HCT116 (cell line): ENCODE results near the gene PRKX. TPM values are rescaled to one million over a fixed set of nuclear protein-coding genes. Genes with fewer than 3 reads are reported as not detected.

Experiments
- ATAC-seq: fragments of 200-7000 bp; cut with Tn5 transposase; 2 replicates; pipeline ENCODE4 v1.9.1; 2020; ENCODE audit warnings: mild to moderate bottlenecking, moderate library complexity
- BruUV-seq: library from RNA; stranded (reverse); fragments of 400-500 nt; replicated peaks from 2 replicates; lab custom pipeline; 2021; lab: Mats Ljungman, UMichigan
- CTCF ChIA-PET: fragments of 300-600 bp; sonication (Branson Sonifier 250); formaldehyde crosslinking; loops from one replicate; lab custom pipeline; 2021; ENCODE audit warnings: antibody characterized with exemption; lab: Charles Lee
- POLR2A ChIA-PET: fragments of 300-600, 350-600 bp; sonication (Branson Sonifier 250); formaldehyde crosslinking; loops from one replicate; lab custom pipeline; 2021; ENCODE audit warnings: antibody characterized with exemption; lab: Charles Lee
- RAD21 ChIA-PET, 2 experiments: fragments of 300-600 bp; sonication (Branson Sonifier 250); formaldehyde crosslinking; loops; one replicate each; lab custom pipeline; 2023; ENCODE audit warnings: low total read pairs in 2 of 2; ENCODE audit not compliant: uncharacterized antibody in 2 of 2, unreplicated experiment in 2 of 2, low non-redundant PET in 1 of 2; lab: Charles Lee
- DNase-seq: peaks from one replicate; pipeline ENCODE4 v3.0.0-alpha.2; 2010; ENCODE audit warnings: low read depth, low spot score
- H2AFZ ChIP-seq: fragments of 200-600 bp; shearing (Covaris generic), sonication (generic); 2 replicates; pipeline ENCODE4 v1.6.1; 2017; ENCODE audit warnings: low read depth, mixed run types, mixed read lengths, antibody characterized with exemption, low read length; ENCODE audit not compliant: poor library complexity, severe bottlenecking
- H3K27ac ChIP-seq: 2 replicates; pipeline ENCODE4 v1.5.1; 2012; ENCODE audit warnings: low read depth, low read length
- H3K27me3 ChIP-seq: fragments of 200-600 bp; sonication (generic); 2 replicates; pipeline ENCODE4 v1.6.1; 2016; ENCODE audit warnings: mixed run types, low read length, mixed read lengths; ENCODE audit not compliant: insufficient read depth
- H3K36me3 ChIP-seq, 2 experiments: fragments of 200-500 bp in 1 of 2; fragments of 200-600 bp in 1 of 2; sonication (Bioruptor generic) in 1 of 2; sonication (generic) in 1 of 2; 2 replicates each; pipeline versions ENCODE4 v1.5.1 to v1.6.1; 2014 to 2016; ENCODE audit warnings: low read length in 2 of 2, inconsistent platforms in 1 of 2, mixed read lengths in 1 of 2, mixed run types in 1 of 2; ENCODE audit not compliant: insufficient read depth in 2 of 2, control insufficient read depth in 1 of 2
- H3K4me1 ChIP-seq, 2 experiments: fragments of 200-600 bp in 1 of 2; sonication (generic) in 1 of 2; 2 replicates each; pipeline versions ENCODE4 v1.5.1 to v1.6.1; 2012 to 2017; ENCODE audit warnings: low read length in 2 of 2, inconsistent platforms in 1 of 2, mild to moderate bottlenecking in 1 of 2, mixed read lengths in 1 of 2, mixed run types in 1 of 2, moderate library complexity in 1 of 2; ENCODE audit not compliant: insufficient read depth in 2 of 2, control insufficient read depth in 1 of 2
- H3K4me2 ChIP-seq: fragments of 200-600 bp; sonication (generic); 2 replicates; pipeline ENCODE4 v1.6.1; 2017; ENCODE audit warnings: mixed run types, low read length, mixed read lengths
- H3K4me3 ChIP-seq, 2 experiments: fragments of 200-600 bp in 1 of 2; sonication (generic) in 1 of 2; replicated peaks in 1 of 2; 2 replicates each; pipeline ENCODE4 v1.5.1; 2011 to 2016; ENCODE audit warnings: low read length in 2 of 2, control low read depth in 1 of 2, low read depth in 1 of 2, mild to moderate bottlenecking in 1 of 2, mixed read lengths in 1 of 2, mixed run types in 1 of 2
- H3K79me2 ChIP-seq: fragments of 200-600 bp; sonication (generic); 2 replicates; pipeline ENCODE4 v1.6.1; 2017; ENCODE audit warnings: mild to moderate bottlenecking, mixed run types, low read length, moderate library complexity, mixed read lengths; ENCODE audit not compliant: insufficient read depth
- H3K9ac ChIP-seq: fragments of 200-600 bp; sonication (generic); 2 replicates; pipeline ENCODE4 v1.6.1; 2016; ENCODE audit warnings: low read length, mixed read lengths
- H3K9me2 ChIP-seq: fragments of 200-600 bp; sonication (generic), shearing (Covaris generic); 2 replicates; pipeline ENCODE4 v1.6.1; 2017; ENCODE audit warnings: mixed run types, mild to moderate bottlenecking, moderate library complexity; ENCODE audit not compliant: insufficient read depth
- H3K9me3 ChIP-seq, 2 experiments: fragments of 200-500 bp in 1 of 2; fragments of 200-600 bp in 1 of 2; sonication (Bioruptor generic) in 1 of 2; sonication (generic) in 1 of 2; 2 replicates each; pipeline ENCODE4 v1.6.1; 2014 to 2017; ENCODE audit warnings: low read length in 2 of 2, mixed read lengths in 2 of 2, inconsistent platforms in 1 of 2, low read depth in 1 of 2, mild to moderate bottlenecking in 1 of 2, mixed run types in 1 of 2, moderate library complexity in 1 of 2; ENCODE audit not compliant: control insufficient read depth in 1 of 2, insufficient read depth in 1 of 2
- H4K20me1 ChIP-seq: fragments of 200-600 bp; sonication (generic), shearing (Covaris generic); 2 replicates; pipeline ENCODE4 v1.6.1; 2017; ENCODE audit warnings: mixed run types, mild to moderate bottlenecking, moderate library complexity; ENCODE audit not compliant: insufficient read depth
- ATF3 ChIP-seq: IDR thresholded peaks from 2 replicates; pipeline ENCODE4 v1.6.1; 2012
- CTCF ChIP-seq, 3 experiments: fragments of 200-600 bp in 1 of 3; sonication (generic) in 1 of 3; IDR thresholded peaks in 2 of 3; conservative IDR thresholded peaks in 1 of 3; 2 replicates each; pipeline ENCODE4 v1.5.1; 2012 to 2017; ENCODE audit warnings: low read depth in 2 of 3, low read length in 2 of 3, antibody characterized with exemption in 1 of 3, borderline replicate concordance in 1 of 3, control low read depth in 1 of 3, mild to moderate bottlenecking in 1 of 3, mixed read lengths in 1 of 3, mixed run types in 1 of 3, moderate library complexity in 1 of 3; ENCODE audit not compliant: insufficient read depth in 1 of 3
- ELF1 ChIP-seq: IDR thresholded peaks from 2 replicates; pipeline ENCODE4 v1.6.1; 2012; ENCODE audit warnings: low read depth, borderline replicate concordance
- EZH2phosphoT487 ChIP-seq: fragments of 200-600 bp; IDR thresholded peaks from 2 replicates; pipeline ENCODE4 v1.6.1; 2018; ENCODE audit warnings: antibody characterized with exemption, borderline replicate concordance
- FOSL1 ChIP-seq: IDR thresholded peaks from 2 replicates; pipeline ENCODE4 v1.6.1; 2012; ENCODE audit warnings: low read depth
- POLR2A ChIP-seq: IDR thresholded peaks from 2 replicates; pipeline ENCODE4 v1.7.0; 2011; ENCODE audit warnings: borderline replicate concordance; ENCODE audit not compliant: insufficient read depth, insufficient read length; ENCODE audit errors: extremely low read depth
- POLR2AphosphoS5 ChIP-seq: IDR thresholded peaks from 2 replicates; pipeline ENCODE4 v1.6.1; 2011; ENCODE audit warnings: mild to moderate bottlenecking, low read depth, low read length, moderate library complexity
- RAD21 ChIP-seq: IDR thresholded peaks from 2 replicates; pipeline ENCODE4 v1.6.1; 2012; ENCODE audit warnings: low read depth, mild to moderate bottlenecking
- REST ChIP-seq: IDR thresholded peaks from 2 replicates; pipeline ENCODE4 v1.6.1; 2012; ENCODE audit warnings: low read depth
- SIN3A ChIP-seq: IDR thresholded peaks from 2 replicates; pipeline ENCODE4 v1.6.1; 2012; ENCODE audit warnings: low read depth
- SP1 ChIP-seq: IDR thresholded peaks from 2 replicates; pipeline ENCODE4 v1.6.1; 2012; ENCODE audit warnings: low read depth
- SRF ChIP-seq: IDR thresholded peaks from 2 replicates; pipeline ENCODE4 v1.6.1; 2012; ENCODE audit warnings: low read depth
- TCF7L2 ChIP-seq: IDR thresholded peaks from 2 replicates; pipeline ENCODE4 v1.7.0; 2011; ENCODE audit warnings: borderline replicate concordance, inconsistent platforms; ENCODE audit not compliant: insufficient read depth, insufficient read length; ENCODE audit errors: extremely low read depth
- YY1 ChIP-seq: IDR thresholded peaks from 2 replicates; pipeline ENCODE4 v1.6.1; 2011; ENCODE audit warnings: low read length, low read depth, moderate library complexity, mild to moderate bottlenecking; ENCODE audit not compliant: insufficient replicate concordance; ENCODE audit errors: extremely low read depth
- ZBTB33 ChIP-seq: IDR thresholded peaks from 2 replicates; pipeline ENCODE4 v1.6.1; 2011; ENCODE audit warnings: mild to moderate bottlenecking, low read length, moderate library complexity; ENCODE audit not compliant: insufficient replicate concordance; ENCODE audit errors: extremely low read depth
- ZFX ChIP-seq: fragments of 450-650 bp; IDR thresholded peaks from 2 replicates; pipeline ENCODE4 v1.6.1; 2017
- ZNF274 ChIP-seq: fragments of 200-500 bp; sonication (Bioruptor generic); IDR thresholded peaks from 2 replicates; pipeline ENCODE4 v1.6.1; 2014; ENCODE audit warnings: mild to moderate bottlenecking, low read depth, low read length, inconsistent platforms
- intact Hi-C: fragments of 100-400 bp; cut with micrococcal nuclease; formaldehyde crosslinking; loops from 2 replicates; pipeline ENCODE4 v1.10.0; 2022
- total RNA-seq: library from RNA; stranded (reverse); gene quantifications from one replicate; pipeline ENCODE4 v1.2.1, GENCODE V29; 2021; ENCODE audit not compliant: unreplicated experiment

Gene PRKX
- total RNA-seq, 1 experiment from 2014 or later, result 26.7 TPM

- no peak overlapping the region for H3K4me2 ChIP-seq
- RAD21 ChIA-PET, result no interaction called here
- no peak overlapping the region for H2AFZ ChIP-seq
- no peaks in the 10 kb centered on the region for H3K4me1 ChIP-seq
- no peaks in the 10 kb centered on the region for H3K9me3 ChIP-seq
- BruUV-seq, result no TSS peak
- H3K4me3 ChIP-seq, result no peak overlapping the region
- no peaks in the 10 kb centered on the region for H4K20me1 ChIP-seq
- no peaks in the 10 kb centered on the region for H3K9me2 ChIP-seq
- H3K79me2 ChIP-seq, result no peaks in the 10 kb centered on the region
- POLR2A ChIA-PET, result no interaction called here
- no peaks in the 10 kb centered on the region; a peak in 1 of 4 replicates for H3K36me3 ChIP-seq
- CTCF ChIA-PET, result interaction anchor here (1.0 kb wide), 1 partner anchor 160 kb away, joined by 6 read pairs; no protein-coding TSS in a partner anchor
- no peak overlapping the region for H3K9ac ChIP-seq
- DNase-seq (peak; percentile 0), ATAC-seq (no peak)
- no peaks in the 10 kb centered on the region for H3K27me3 ChIP-seq
- no peak overlapping the region for H3K27ac ChIP-seq
- intact Hi-C loops, result loop anchor here (1.0 to 10.0 kb wide), 2 partner anchors 144 to 161 kb away; no protein-coding TSS in a partner anchor
- no peak for TF ChIP-seq FOSL1
- TF ChIP-seq SP1, result no peak
- TF ChIP-seq SRF, result no peak
- TF ChIP-seq EZH2phosphoT487, result no peak
- no peak for TF ChIP-seq REST
- no peak for TF ChIP-seq SIN3A
- TF ChIP-seq POLR2A, result no peak
- no peak for TF ChIP-seq TCF7L2
- TF ChIP-seq RAD21, result peak; percentile 52
- peak; percentile 36 to 55 (median 37); a peak in 5 of 6 replicates for TF ChIP-seq CTCF (IDR thresholded peaks at IDR 0.05 in 2 of 3, conservative IDR thresholded peaks at IDR 0.05 in 1 of 3; ENCODE audit: borderline replicate concordance in 1 of 3, insufficient read depth in 1 of 3, low read depth in 2 of 3, low read length in 2 of 3)
- TF ChIP-seq ZNF274, result no peak
- no peak for TF ChIP-seq ZFX
- no peak for TF ChIP-seq ZBTB33
- no peak for TF ChIP-seq YY1
- no peak for TF ChIP-seq POLR2AphosphoS5
- TF ChIP-seq ELF1, result no peak
- TF ChIP-seq ATF3, result no peak
These were observed 62.2 kb downstream of the PRKX start for GRCh38 chrX:3651277-3651676.
